HEK293T (cell line): ENCODE measurements around the gene SIGLEC6.

Source experiments
- CTCF ChIA-PET: fragments of 350-600 bp; formaldehyde crosslinking; extraction: SDS; loops from one replicate; lab custom pipeline; 2021; ENCODE audit warnings: antibody characterized with exemption, inconsistent platforms; lab: Yijun Ruan, JAX
- POLR2A ChIA-PET: fragments of 350-600 bp; formaldehyde crosslinking; extraction: SDS; loops from one replicate; lab custom pipeline; 2020; ENCODE audit warnings: antibody characterized with exemption, inconsistent platforms; lab: Yijun Ruan, JAX
- DNase-seq: peaks from one replicate; pipeline ENCODE4 v3.0.0; 2012; ENCODE audit warnings: mixed read lengths; ENCODE audit errors: extremely low spot score
- ARNT ChIP-seq: fragments of 450-650 bp; IDR thresholded peaks from 2 replicates; pipeline ENCODE4 v1.6.1; 2017; ENCODE audit warnings: mild to moderate bottlenecking
- BHLHE40 ChIP-seq: fragments of 450-650 bp; IDR thresholded peaks from 2 replicates; pipeline ENCODE4 v1.6.1; 2016; ENCODE audit warnings: mild to moderate bottlenecking, moderate library complexity, borderline replicate concordance
- CTBP1 ChIP-seq: fragments of 450-650 bp; IDR thresholded peaks from 2 replicates; pipeline ENCODE4 v1.6.1; 2016; ENCODE audit warnings: borderline replicate concordance
- ELF4 ChIP-seq: fragments of 450-650 bp; IDR thresholded peaks from 2 replicates; pipeline ENCODE4 v1.6.1; 2017; ENCODE audit warnings: antibody characterized with exemption
- FOXA1 ChIP-seq: fragments of 450-650 bp; IDR thresholded peaks from 2 replicates; pipeline ENCODE4 v1.6.1; 2016; ENCODE audit warnings: mild to moderate bottlenecking
- FOXK2 ChIP-seq: fragments of 450-650 bp; IDR thresholded peaks from 2 replicates; pipeline ENCODE4 v1.6.1; 2016; ENCODE audit warnings: mild to moderate bottlenecking
- FOXM1 ChIP-seq: fragments of 450-650 bp; IDR thresholded peaks from 2 replicates; pipeline ENCODE4 v1.6.1; 2017; ENCODE audit warnings: mild to moderate bottlenecking, borderline replicate concordance
- HDGF ChIP-seq: fragments of 450-650 bp; IDR thresholded peaks from 2 replicates; pipeline ENCODE4 v1.6.1; 2017; ENCODE audit warnings: antibody characterized with exemption, borderline replicate concordance
- L3MBTL2 ChIP-seq: fragments of 450-650 bp; conservative IDR thresholded peaks from 2 replicates; pipeline ENCODE4 v1.6.1; 2016; ENCODE audit warnings: mild to moderate bottlenecking
- LEF1 ChIP-seq: fragments of 450-650 bp; IDR thresholded peaks from 2 replicates; pipeline ENCODE4 v1.6.1; 2017; ENCODE audit warnings: mild to moderate bottlenecking, borderline replicate concordance
- NFRKB ChIP-seq: fragments of 450-650 bp; IDR thresholded peaks from 2 replicates; pipeline ENCODE4 v1.6.1; 2016; ENCODE audit warnings: mild to moderate bottlenecking, moderate library complexity
- PKNOX1 ChIP-seq: fragments of 450-650 bp; IDR thresholded peaks from 2 replicates; pipeline ENCODE4 v1.6.1; 2016
- SP1 ChIP-seq: fragments of 450-650 bp; IDR thresholded peaks from 2 replicates; pipeline ENCODE4 v1.6.1; 2017
- SUZ12 ChIP-seq: fragments of 450-650 bp; IDR thresholded peaks from 2 replicates; pipeline ENCODE4 v1.6.1; 2016; ENCODE audit warnings: mild to moderate bottlenecking
- TARDBP ChIP-seq: fragments of 450-650 bp; IDR thresholded peaks from 2 replicates; pipeline ENCODE4 v1.6.1; 2016
- ZNF384 ChIP-seq: fragments of 450-650 bp; IDR thresholded peaks from 2 replicates; pipeline ENCODE4 v1.6.1; 2016

The SIGLEC6 gene

DNA sequence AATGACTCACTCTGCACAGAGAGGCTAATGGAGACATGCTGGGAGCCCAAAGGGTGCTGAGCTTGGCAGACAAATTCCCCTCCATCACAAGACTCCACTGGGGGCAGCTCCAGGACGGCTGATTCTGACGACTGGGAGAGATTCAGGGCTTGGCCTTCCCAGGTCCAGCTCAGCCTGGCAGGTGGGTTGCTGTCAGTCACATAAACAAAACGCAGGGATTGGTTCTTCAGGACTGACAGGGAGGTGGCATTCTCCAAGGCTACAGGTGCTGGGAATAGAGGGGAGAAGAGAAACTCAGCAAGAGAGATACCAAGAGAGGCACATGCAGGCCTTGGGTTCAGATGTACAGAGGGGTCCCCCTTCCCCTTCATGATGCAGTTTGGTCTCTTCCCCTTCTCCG is 28.9 kb upstream of the SIGLEC6 start:
- CTCF ChIA-PET: no interaction called here
- TF ChIP-seq ELF4 (no peak), BHLHE40 (no peak), L3MBTL2 (no peak), NFRKB (no peak), PKNOX1 (no peak), HDGF (no peak), ARNT (no peak)
- POLR2A ChIA-PET: no interaction called here
- no peak for DNase-seq

- TF ChIP-seq FOXA1: no peak
- TF ChIP-seq BHLHE40: no peak
- TF ChIP-seq ARNT: no peak
- POLR2A ChIA-PET: no interaction called here
- CTCF ChIA-PET: no interaction called here
- DNase-seq: no peak
Measured at GRCh38 chr19:51559240-51559639, 27.8 kb upstream of the SIGLEC6 start.

DNA sequence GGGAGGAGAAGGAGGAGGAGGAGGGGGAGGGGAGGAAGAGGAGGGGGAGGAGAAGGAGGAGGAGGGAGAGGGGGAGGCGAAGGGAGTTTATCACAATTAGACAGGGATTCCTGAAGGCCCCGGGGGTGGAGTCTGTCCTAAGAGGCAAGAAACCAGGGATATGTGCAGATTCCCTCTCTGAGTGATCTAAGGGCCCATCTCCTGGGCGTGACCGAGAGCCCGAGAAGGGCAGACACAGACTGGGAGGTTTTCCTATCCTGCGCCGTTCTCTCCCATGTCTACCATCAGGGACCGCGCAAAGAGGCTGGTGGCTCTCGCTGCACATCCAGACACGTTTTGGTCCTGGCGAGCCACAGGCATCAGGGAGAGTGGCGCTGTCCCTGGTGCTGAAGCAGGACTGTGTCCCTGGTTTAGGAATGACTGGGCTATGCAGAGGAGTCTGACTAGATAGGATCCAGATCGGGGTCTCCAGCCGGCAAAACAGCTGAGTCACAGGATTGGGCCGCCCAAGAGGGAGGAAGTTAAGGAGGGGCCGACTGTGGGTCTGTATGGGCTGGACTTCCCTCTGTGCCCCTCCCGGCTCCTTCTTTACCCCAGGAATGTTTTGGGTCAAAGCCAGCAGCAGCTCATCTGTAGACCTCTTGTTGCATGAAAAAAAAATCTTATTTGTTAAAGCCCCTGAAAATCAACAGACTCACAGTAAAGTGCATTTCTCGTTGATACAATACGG is 21.7 kb upstream of the SIGLEC6 start:
- CTCF ChIA-PET: no interaction called here
- peak; percentile 67 for DNase-seq
- no peak for TF ChIP-seq ARNT
- no peak for TF ChIP-seq FOXK2
- TF ChIP-seq TARDBP: no peak
- TF ChIP-seq FOXM1: no peak
- TF ChIP-seq PKNOX1: no peak
- TF ChIP-seq ELF4: no peak
- TF ChIP-seq BHLHE40: no peak
- TF ChIP-seq NFRKB: no peak
- POLR2A ChIA-PET: no interaction called here

- ChIA-PET CTCF (no interaction called here), POLR2A (no interaction called here)
- no peak for TF ChIP-seq PKNOX1
- no peak for TF ChIP-seq FOXA1
- no peak for TF ChIP-seq LEF1
- no peak for TF ChIP-seq HDGF
- TF ChIP-seq FOXK2: no peak
- no peak for TF ChIP-seq L3MBTL2
- TF ChIP-seq SUZ12: no peak
- no peak for TF ChIP-seq TARDBP
- TF ChIP-seq ZNF384: no peak
- no peak for TF ChIP-seq CTBP1
- no peak for TF ChIP-seq ELF4
- DNase-seq: no peak
Measured at GRCh38 chr19:51552608-51552995, 21.1 kb upstream of the SIGLEC6 start.

GRCh38 chr19:51551673-51552432 is 20.4 kb upstream of the SIGLEC6 start:
- POLR2A ChIA-PET: no interaction called here
- DNase-seq: no peak

More at GRCh38 chr19:51551673-51552432, 20.4 kb upstream of the SIGLEC6 start:
- TF ChIP-seq ZNF384 (no peak), PKNOX1 (no peak), CTBP1 (no peak), L3MBTL2 (no peak), BHLHE40 (no peak), ELF4 (no peak), FOXM1 (no peak), LEF1 (no peak), FOXA1 (no peak), SP1 (no peak), TARDBP (no peak), HDGF (no peak), SUZ12 (no peak), ARNT (no peak), NFRKB (no peak), FOXK2 (no peak)
- CTCF ChIA-PET: no interaction called here
